HFF-Myc (cell line): ENCODE data around the gene ORC6.

Source experiments
- DNase-seq: peaks from one replicate; pipeline ENCODE4 v3.0.0-alpha.2; 2011; ENCODE audit warnings: low read depth; ENCODE audit errors: extremely low read depth
- H3K4me3 ChIP-seq: replicated peaks from 2 replicates; pipeline ENCODE4 v1.5.1; 2011; ENCODE audit warnings: low read depth, mild to moderate bottlenecking, control low read depth, low read length
- CTCF ChIP-seq: IDR thresholded peaks from 2 replicates; pipeline ENCODE4 v1.5.1; 2012; ENCODE audit warnings: mild to moderate bottlenecking, low read depth, low read length, control low read depth; ENCODE audit errors: missing control alignments

The ORC6 gene

GRCh38 chr16:46689365-46690280 is at the start of gene ORC6:
TSS of gene ORC6 (plus strand) at chr16:46689659. CDS start at chr16:46689706, 47 bp downstream.
- peak; percentile 58 for TF ChIP-seq CTCF
- peak within 1 kb of the TSS; percentile 74 for H3K4me3 ChIP-seq
- DNase-seq: peak; percentile 37

- H3K4me3 ChIP-seq: no peak overlapping the region
- DNase-seq: no peak
- TF ChIP-seq CTCF: no peak
These were observed 40.8 kb upstream of the ORC6 start for GRCh38 chr16:46648656-46649055.

GRCh38 chr16:46649588-46650253 is 39.7 kb upstream of the ORC6 start:
- H3K4me3 ChIP-seq: no peak overlapping the region
- DNase-seq: no peak
- no peak for TF ChIP-seq CTCF

- no peak overlapping the region for H3K4me3 ChIP-seq
- peak; percentile 32 for DNase-seq
- no peak for TF ChIP-seq CTCF
These were observed 39.2 kb upstream of the ORC6 start for GRCh38 chr16:46650254-46650623.

GRCh38 chr16:46651305-46651704 is 38.2 kb upstream of the ORC6 start:
- TF ChIP-seq CTCF: no peak
- no peak overlapping the region for H3K4me3 ChIP-seq
- DNase-seq: no peak

GRCh38 chr16:46658925-46659324 is 30.5 kb upstream of the ORC6 start:
- TF ChIP-seq CTCF: no peak
- no peak overlapping the region for H3K4me3 ChIP-seq
- DNase-seq: no peak
